ENCODE data around the gene TWIST1.

GRCh38 chr7:19146699-19147098 is 29.3 kb upstream of the TWIST1 start:
- TF ChIP-seq CTCF (IDR thresholded peaks at IDR 0.05) (no peak), POLR2A (IDR thresholded peaks at IDR 0.05) (no peak)

Data from thyroid gland (tissue), 4 donors.